NB4 (cell line): Measurements from ENCODE around the gene FAM186B.

Experiments
- DNase-seq: peaks from one replicate; pipeline ENCODE4 v3.0.0; 2010; ENCODE audit warnings: low read depth
- H3K4me3 ChIP-seq: one replicate; pipeline ENCODE4 v1.5.1; 2011; ENCODE audit warnings: mild to moderate bottlenecking, low read depth, low read length, moderate library complexity
- CTCF ChIP-seq: IDR thresholded peaks from one replicate; pipeline ENCODE4 v1.5.1; 2012; ENCODE audit warnings: low read depth, low read length
- MYC ChIP-seq: IDR thresholded peaks from 2 replicates; pipeline ENCODE4 v1.6.1; 2011; ENCODE audit warnings: low read depth, low read length
- POLR2A ChIP-seq: IDR thresholded peaks from 2 replicates; pipeline ENCODE4 v1.6.1; 2011; ENCODE audit warnings: mild to moderate bottlenecking; ENCODE audit not compliant: insufficient read length; ENCODE audit errors: extremely low read depth
- TF ChIP-seq, protein P1 (sequence below): IDR thresholded peaks from 2 replicates; pipeline ENCODE4 v1.6.1; 2011; ENCODE audit warnings: low read depth, low read length

Gene FAM186B

GRCh38 chr12:49648712-49649003 lies 43.2 kb upstream of the FAM186B start:
- H3K4me3 ChIP-seq: no peak overlapping the region
- no peak for DNase-seq
- TF ChIP-seq MYC: no peak

GRCh38 chr12:49647827-49648711 lies 42.6 kb upstream of the FAM186B start:
- no peak overlapping the region for H3K4me3 ChIP-seq
- TF ChIP-seq, protein P1, sequence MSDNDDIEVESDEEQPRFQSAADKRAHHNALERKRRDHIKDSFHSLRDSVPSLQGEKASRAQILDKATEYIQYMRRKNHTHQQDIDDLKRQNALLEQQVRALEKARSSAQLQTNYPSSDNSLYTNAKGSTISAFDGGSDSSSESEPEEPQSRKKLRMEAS: no peak
- TF ChIP-seq MYC (no peak), CTCF (no peak), POLR2A (no peak)
- no peak for DNase-seq

GRCh38 chr12:49646871-49647654 lies 41.6 kb upstream of the FAM186B start:
- TF ChIP-seq CTCF: no peak
- TF ChIP-seq, protein P1: no peak
- no peak for TF ChIP-seq POLR2A
- TF ChIP-seq MYC: no peak
- DNase-seq: peak; percentile 19
- no peak overlapping the region for H3K4me3 ChIP-seq

DNA sequence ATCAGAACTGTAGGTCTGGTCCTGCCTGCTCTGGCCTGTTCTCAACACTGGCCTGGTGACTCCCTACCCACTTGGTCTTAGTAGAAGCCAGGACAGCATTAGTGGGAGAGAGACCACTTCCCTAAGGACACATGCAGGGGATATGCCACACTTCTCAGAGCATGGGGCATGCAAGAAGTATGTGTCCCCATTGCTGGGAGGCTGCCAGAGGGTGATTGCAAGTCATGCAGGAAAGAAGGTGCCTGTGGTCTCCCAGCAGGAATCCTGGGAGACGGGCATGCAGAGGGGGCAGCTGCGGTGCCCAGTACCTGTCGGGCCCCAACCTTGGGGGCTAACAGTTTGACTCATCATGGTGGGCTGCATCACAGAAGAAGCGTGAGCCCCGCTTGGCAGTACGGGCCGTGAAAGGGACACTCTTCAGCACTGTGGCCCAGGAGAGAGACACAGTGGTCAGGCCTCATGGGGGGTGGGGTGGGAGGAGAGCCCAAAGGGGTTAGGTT lies 40.9 kb upstream of the FAM186B start:
- TF ChIP-seq POLR2A (no peak), MYC (no peak), CTCF (no peak)
- TF ChIP-seq, protein P1: no peak
- no peak for DNase-seq
- no peak overlapping the region for H3K4me3 ChIP-seq

DNA sequence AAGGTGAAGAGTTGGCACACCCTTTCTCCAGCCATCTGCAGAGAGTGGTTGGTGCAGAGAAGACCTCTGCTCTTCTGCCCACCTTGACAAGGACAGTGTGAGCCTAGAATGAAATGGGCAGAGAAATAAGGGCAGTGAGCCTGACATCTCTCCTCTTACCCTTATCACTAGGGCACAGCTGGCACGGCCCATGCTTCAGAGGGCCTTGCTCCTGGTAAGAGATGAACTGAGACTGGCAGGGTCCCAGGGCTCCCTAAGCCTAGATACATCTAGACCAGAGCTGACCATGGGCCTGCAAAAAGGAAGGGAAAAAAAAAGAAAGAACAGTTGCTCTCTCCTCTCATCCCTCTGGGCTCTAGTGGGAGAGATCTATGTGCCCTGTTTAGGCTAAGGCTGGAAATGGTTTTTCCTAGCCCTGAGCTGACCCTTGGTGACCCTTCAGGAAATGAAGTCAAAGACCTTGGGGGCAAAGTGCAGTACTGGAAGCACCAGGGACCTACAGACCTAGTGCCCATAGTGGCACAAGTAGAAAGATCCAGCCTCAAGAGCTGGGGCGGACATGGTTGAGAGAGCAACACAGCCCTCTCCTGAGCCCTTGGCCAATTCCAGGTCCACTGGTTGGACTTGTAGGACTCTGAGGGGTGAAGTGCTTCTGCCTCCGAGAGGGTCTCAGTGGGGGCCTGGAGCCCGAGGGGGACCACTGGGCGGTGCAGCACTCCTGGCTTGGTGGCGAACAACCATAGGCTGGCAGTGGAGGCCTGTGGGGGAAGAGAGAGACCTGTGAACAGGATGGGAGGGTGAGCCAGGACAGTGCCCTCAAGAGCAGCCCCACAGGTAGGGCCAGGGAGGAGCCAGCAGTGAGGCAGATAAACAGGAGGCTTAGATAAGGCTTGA lies 40.0 kb upstream of the FAM186B start:
- H3K4me3 ChIP-seq: no peak overlapping the region
- DNase-seq: no peak
- TF ChIP-seq CTCF (no peak), POLR2A (no peak)
- TF ChIP-seq, protein P1: no peak

GRCh38 chr12:49644620-49644994 lies 39.2 kb upstream of the FAM186B start:
- H3K4me3 ChIP-seq: no peak overlapping the region
- DNase-seq: peak; percentile 84
- TF ChIP-seq CTCF: peak; percentile 97
- no peak for TF ChIP-seq POLR2A
- TF ChIP-seq, protein P1: peak; percentile 88
- peak; percentile 69; the same call in 1 of the 2 replicates for TF ChIP-seq MYC
